Measurements from ENCODE around the gene RASA3.
"Not testable (repeated sequence)": the region's sequence is repeated elsewhere in the genome, so short reads cannot be mapped to it uniquely, and the experiment has no call there.

The RASA3 gene

GRCh38 chr13:114126086-114126485 is 6.3 kb downstream of the RASA3 start:
- not testable (repeated sequence) for DNase-seq

- no peak for DNase-seq
These were observed 6.8 kb downstream of the RASA3 start for GRCh38 chr13:114125589-114125988.

GRCh38 chr13:114124921-114125320 is 7.5 kb downstream of the RASA3 start:
- DNase-seq, result peak; percentile 68 to 71

GRCh38 chr13:114124431-114124830 is 8.0 kb downstream of the RASA3 start:
- DNase-seq, result no peak

GRCh38 chr13:114123876-114124275 is 8.5 kb downstream of the RASA3 start:
- DNase-seq, result no peak

- DNase-seq, result no peak
These were observed 9.0 kb downstream of the RASA3 start for GRCh38 chr13:114123448-114123847.

- no peak for DNase-seq
These were observed 9.7 kb downstream of the RASA3 start for GRCh38 chr13:114122591-114123211.

GRCh38 chr13:114122127-114122511 is 10.3 kb downstream of the RASA3 start:
- DNase-seq, result no peak

- DNase-seq, result no peak
These were observed 10.8 kb downstream of the RASA3 start for GRCh38 chr13:114121496-114122126.

- no peak for DNase-seq
These were observed 11.4 kb downstream of the RASA3 start for GRCh38 chr13:114121031-114121430.

GRCh38 chr13:114120591-114121011 is 11.8 kb downstream of the RASA3 start:
- DNase-seq, result no peak

- no peak for DNase-seq
These were observed 13.2 kb downstream of the RASA3 start for GRCh38 chr13:114119196-114119595.

- DNase-seq, result no peak
These were observed 13.8 kb downstream of the RASA3 start for GRCh38 chr13:114118511-114119123.

GRCh38 chr13:114118086-114118485 is 14.3 kb downstream of the RASA3 start:
- no peak for DNase-seq

- DNase-seq, result not testable (repeated sequence)
These were observed 15.0 kb downstream of the RASA3 start for GRCh38 chr13:114117341-114117874.

- DNase-seq, result no peak
These were observed 15.7 kb downstream of the RASA3 start for GRCh38 chr13:114116734-114117133.

- no peak for DNase-seq
These were observed 16.6 kb downstream of the RASA3 start for GRCh38 chr13:114115796-114116195.

- no peak for DNase-seq
These were observed 17.2 kb downstream of the RASA3 start for GRCh38 chr13:114115191-114115671.

GRCh38 chr13:114114666-114115065 is 17.8 kb downstream of the RASA3 start:
- DNase-seq, result not testable (repeated sequence)

- DNase-seq, result no peak
These were observed 18.3 kb downstream of the RASA3 start for GRCh38 chr13:114114006-114114640.

GRCh38 chr13:114113395-114113794 is 19.0 kb downstream of the RASA3 start:
- not testable (repeated sequence) for DNase-seq

- no peak for DNase-seq
These were observed 19.5 kb downstream of the RASA3 start for GRCh38 chr13:114112826-114113322.

- DNase-seq, result no peak
These were observed 20.1 kb downstream of the RASA3 start for GRCh38 chr13:114112231-114112825.
